GM23338 (cell line): ENCODE results near the gene PPM1J. TPM values are rescaled to one million over a fixed set of nuclear protein-coding genes. Genes with fewer than 3 reads are reported as not detected.

Source experiments
- ATAC-seq: fragments of 200-7000 bp; cut with Tn5 transposase; 3 replicates; pipeline ENCODE4 v1.9.1; 2020
- DNase-seq: peaks from one replicate; pipeline ENCODE4 v3.0.0-alpha.2; 2015; ENCODE audit warnings: low spot score
- H2AFZ ChIP-seq: fragments of 200-600 bp; sonication (generic); 2 replicates; pipeline ENCODE4 v1.8.0; 2016; ENCODE audit warnings: antibody characterized with exemption, mild to moderate bottlenecking, moderate library complexity
- H3F3A ChIP-seq: fragments of 200-600 bp; sonication (generic); replicated peaks from 2 replicates; pipeline ENCODE4 v1.8.0; 2017; ENCODE audit warnings: antibody characterized with exemption, mixed run types, low read depth
- H3K27ac ChIP-seq: fragments of 200-600 bp; sonication (generic); 2 replicates; pipeline ENCODE4 v1.6.1; 2016; ENCODE audit warnings: low read depth
- H3K27me3 ChIP-seq: fragments of 200-600 bp; sonication (generic); 2 replicates; pipeline ENCODE4 v1.8.0; 2016; ENCODE audit warnings: mild to moderate bottlenecking, mixed run types, moderate library complexity; ENCODE audit not compliant: insufficient read depth
- H3K36me3 ChIP-seq: fragments of 200-600 bp; sonication (generic); 2 replicates; pipeline ENCODE4 v1.8.0; 2016; ENCODE audit warnings: mild to moderate bottlenecking; ENCODE audit not compliant: insufficient read depth
- H3K4me1 ChIP-seq: fragments of 200-600 bp; sonication (generic); 2 replicates; pipeline ENCODE4 v1.8.0; 2016; ENCODE audit warnings: mild to moderate bottlenecking, moderate library complexity; ENCODE audit not compliant: insufficient read depth
- H3K4me2 ChIP-seq: fragments of 200-600 bp; sonication (generic); 2 replicates; pipeline ENCODE4 v1.7.1; 2017; ENCODE audit warnings: mixed run types
- H3K4me3 ChIP-seq: fragments of 200-600 bp; sonication (generic); 2 replicates; pipeline ENCODE4 v1.6.1; 2016; ENCODE audit warnings: mixed run types
- H3K79me2 ChIP-seq: fragments of 200-600 bp; sonication (generic); replicated peaks from 2 replicates; pipeline ENCODE4 v1.8.0; 2017; ENCODE audit warnings: mild to moderate bottlenecking; ENCODE audit not compliant: insufficient read depth
- H3K9me2 ChIP-seq: fragments of 200-600 bp; sonication (generic); 2 replicates; pipeline ENCODE4 v1.8.0; 2017; ENCODE audit not compliant: insufficient read depth
- H4K20me1 ChIP-seq: fragments of 200-600 bp; sonication (generic); replicated peaks from 2 replicates; pipeline ENCODE4 v1.8.0; 2017; ENCODE audit warnings: mild to moderate bottlenecking; ENCODE audit not compliant: insufficient read depth
- H3K27ac Mint-ChIP-seq: 2 replicates; pipeline ENCODE4 v1.8.0; 2020; ENCODE audit warnings: inconsistent platforms, mild to moderate bottlenecking, moderate library complexity, mixed read lengths
- H3K27me3 Mint-ChIP-seq: 3 replicates; pipeline ENCODE4 v1.8.0; 2022; ENCODE audit warnings: low read depth, mild to moderate bottlenecking, moderate library complexity, mixed read lengths, inconsistent platforms; ENCODE audit not compliant: insufficient read depth, poor library complexity
- H3K36me3 Mint-ChIP-seq: 3 replicates; pipeline ENCODE4 v1.8.0; 2021; ENCODE audit warnings: low read depth, mild to moderate bottlenecking, inconsistent platforms, moderate library complexity, mixed read lengths
- H3K4me1 Mint-ChIP-seq: 3 replicates; pipeline ENCODE4 v1.8.0; 2020; ENCODE audit warnings: mild to moderate bottlenecking, inconsistent platforms, mixed read lengths
- H3K4me3 Mint-ChIP-seq: 3 replicates; pipeline ENCODE4 v1.8.0; 2021; ENCODE audit warnings: moderate library complexity, mild to moderate bottlenecking, inconsistent platforms, mixed read lengths
- H3K9me3 Mint-ChIP-seq: 3 replicates; pipeline ENCODE4 v1.8.0; 2020; ENCODE audit warnings: moderate library complexity, mild to moderate bottlenecking, inconsistent platforms, mixed read lengths
- CREB1 ChIP-seq: fragments of 250-450 bp; sonication (Bioruptor Pico); IDR thresholded peaks from 2 replicates; pipeline ENCODE4 v1.5.0; 2020; ENCODE audit warnings: low read depth, mild to moderate bottlenecking, moderate library complexity
- EZH2phosphoT487 ChIP-seq: fragments of 200-600 bp; sonication (generic); IDR thresholded peaks from one replicate; pipeline ENCODE4 v1.8.1; 2018; ENCODE audit warnings: antibody characterized with exemption; ENCODE audit not compliant: unreplicated experiment
- JUNB ChIP-seq: IDR thresholded peaks from one replicate; pipeline ENCODE4 v1.6.1; 2016; ENCODE audit warnings: antibody characterized with exemption; ENCODE audit not compliant: unreplicated experiment
- NANOG ChIP-seq: IDR thresholded peaks from 2 replicates; pipeline ENCODE4 v1.6.1; 2016; ENCODE audit warnings: antibody characterized with exemption, borderline replicate concordance
- STAT1 ChIP-seq: IDR thresholded peaks from one replicate; pipeline ENCODE4 v1.6.1; 2016; ENCODE audit warnings: antibody characterized with exemption; ENCODE audit not compliant: unreplicated experiment
- ZNF114 ChIP-seq: fragments of 250-450 bp; sonication (Bioruptor Pico); IDR thresholded peaks from 2 replicates; pipeline ENCODE4 v1.5.0; 2020; ENCODE audit warnings: mild to moderate bottlenecking, moderate library complexity
- polyA plus RNA-seq: library from polyadenylated mRNA; unstranded; fragments of >200 nt; fragmentation: Nextera tagmentation; extraction: Ambion mirVana; gene quantifications from 2 replicates; pipeline ENCODE4 v1.2.1, GENCODE V29; 2016
- total RNA-seq: library from RNA; depleted of rRNA; stranded (reverse); fragments of >200 nt; shearing (Covaris generic); gene quantifications from 2 replicates; pipeline ENCODE4 v1.2.3, GENCODE V29; 2014
- TF ChIP-seq, protein P1 (sequence below): fragments of 250-450 bp; sonication (Bioruptor Pico); IDR thresholded peaks from 2 replicates; pipeline ENCODE4 v1.5.0; 2020; ENCODE audit warnings: mild to moderate bottlenecking, moderate library complexity
- TF ChIP-seq, protein P2 (sequence below): IDR thresholded peaks from 2 replicates; pipeline ENCODE4 v1.6.1; 2016; ENCODE audit warnings: antibody characterized with exemption
- TF ChIP-seq, protein P3 (sequence below): IDR thresholded peaks from one replicate; pipeline ENCODE4 v1.6.1; 2018; ENCODE audit warnings: antibody characterized with exemption; ENCODE audit not compliant: unreplicated experiment
- TF ChIP-seq, protein P4 (sequence below), 2 experiments: fragments of 200-600 bp in 1 of 2; sonication (generic) in 1 of 2; conservative IDR thresholded peaks; 2 replicates each; pipeline versions ENCODE4 v1.5.1 to v1.6.1; 2016 to 2017; ENCODE audit warnings: antibody characterized with exemption in 2 of 2, low read depth in 2 of 2, mild to moderate bottlenecking in 2 of 2, moderate library complexity in 1 of 2

PPM1J gene
- total and polyA plus RNA-seq, 2 experiments from 2014 or later: 19.0 to 22.4 TPM

DNA sequence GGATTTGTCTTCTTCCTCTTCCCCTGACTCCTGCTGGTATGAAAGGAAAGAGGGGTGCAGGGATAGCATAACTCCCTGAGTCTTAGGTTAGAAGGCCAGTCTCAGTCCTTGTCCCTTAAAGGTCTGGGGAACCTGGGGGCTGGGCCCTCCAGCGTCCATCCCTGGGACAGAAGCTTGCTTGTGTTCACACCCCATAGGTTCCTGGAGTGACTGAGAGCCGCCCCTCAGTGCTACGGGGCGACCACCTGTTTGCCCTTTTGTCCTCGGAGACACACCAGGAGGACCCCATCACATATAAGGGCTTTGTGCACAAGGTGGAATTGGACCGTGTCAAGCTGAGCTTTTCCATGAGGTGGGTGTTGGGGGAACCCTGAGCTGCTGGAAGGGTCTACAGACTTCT, 21.3 kb downstream of the PPM1J start:
- H3K4me2 ChIP-seq: no peak overlapping the region
- H3K9me2 ChIP-seq: no peaks in the 10 kb centered on the region
- H4K20me1 ChIP-seq: no peaks in the 10 kb centered on the region; the same call in 1 of the 2 replicates
- H3K4me1 ChIP-seq: peaks cover 2% of the 10 kb centered on the region
- DNase-seq (no peak), ATAC-seq (no peak)
- no peaks in the 10 kb centered on the region for H3K9me3 Mint-ChIP-seq
- H2AFZ ChIP-seq: no peak overlapping the region
- no peak overlapping the region for H3K4me3 ChIP-seq
- no peaks in the 10 kb centered on the region for H3K27me3 ChIP-seq
- H3K4me1 Mint-ChIP-seq: peaks cover 26% of the 10 kb centered on the region
- peaks cover 8% of the 10 kb centered on the region for H3K27me3 Mint-ChIP-seq
- no peaks in the 10 kb centered on the region; the same call in none of the 2 replicates for H3K36me3 ChIP-seq
- H3F3A ChIP-seq: no peaks in the 10 kb centered on the region
- H3K27ac Mint-ChIP-seq: no peak overlapping the region
- no peaks in the 10 kb centered on the region for H3K79me2 ChIP-seq
- TF ChIP-seq JUNB (no peak), EZH2phosphoT487 (no peak), NANOG (no peak)
- peaks cover 60% of the 10 kb centered on the region for H3K36me3 Mint-ChIP-seq
- no peak overlapping the region for H3K27ac ChIP-seq
- H3K4me3 Mint-ChIP-seq: no peak overlapping the region

DNA sequence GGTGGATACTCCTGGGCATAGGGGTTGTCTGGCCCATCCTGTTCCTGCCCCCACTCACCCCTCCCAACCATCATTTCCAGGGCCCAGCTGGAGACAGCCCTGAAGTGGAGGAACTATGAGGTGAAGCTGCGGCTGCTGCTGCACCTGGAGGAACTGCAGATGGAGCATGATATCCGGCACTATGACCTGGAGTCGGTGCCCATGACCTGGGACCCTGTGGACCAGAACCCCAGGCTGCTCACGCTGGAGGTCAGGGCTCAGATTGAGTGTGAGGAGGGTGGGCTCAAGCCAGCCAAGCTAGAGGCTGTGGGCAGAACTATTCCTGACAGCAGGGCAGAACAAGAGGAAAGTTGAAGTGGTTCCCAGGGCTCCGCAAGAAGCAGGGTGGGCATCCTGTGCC, 22.5 kb downstream of the PPM1J start:
- no peaks in the 10 kb centered on the region for H3K9me2 ChIP-seq
- Mint-ChIP-seq H3K4me3 (no peak overlapping the region), H3K9me3 (no peaks in the 10 kb centered on the region), H3K27me3 (peaks cover 5% of the 10 kb centered on the region), H3K36me3 (peaks cover 49% of the 10 kb centered on the region), H3K4me1 (peaks cover 20% of the 10 kb centered on the region), H3K27ac (no peak overlapping the region)
- DNase-seq (no peak), ATAC-seq (no peak)
- H2AFZ ChIP-seq: no peak overlapping the region
- no peaks in the 10 kb centered on the region for H3K27me3 ChIP-seq
- H3F3A ChIP-seq: no peaks in the 10 kb centered on the region
- no peak overlapping the region for H3K4me2 ChIP-seq
- H4K20me1 ChIP-seq: no peaks in the 10 kb centered on the region; the same call in 1 of the 2 replicates
- H3K79me2 ChIP-seq: no peaks in the 10 kb centered on the region
- H3K4me3 ChIP-seq: no peak overlapping the region
- H3K4me1 ChIP-seq: no peaks in the 10 kb centered on the region; the same call in none of the 2 replicates
- no peaks in the 10 kb centered on the region; the same call in 1 of the 2 replicates for H3K36me3 ChIP-seq
- H3K27ac ChIP-seq: no peak overlapping the region
- TF ChIP-seq, protein P1, sequence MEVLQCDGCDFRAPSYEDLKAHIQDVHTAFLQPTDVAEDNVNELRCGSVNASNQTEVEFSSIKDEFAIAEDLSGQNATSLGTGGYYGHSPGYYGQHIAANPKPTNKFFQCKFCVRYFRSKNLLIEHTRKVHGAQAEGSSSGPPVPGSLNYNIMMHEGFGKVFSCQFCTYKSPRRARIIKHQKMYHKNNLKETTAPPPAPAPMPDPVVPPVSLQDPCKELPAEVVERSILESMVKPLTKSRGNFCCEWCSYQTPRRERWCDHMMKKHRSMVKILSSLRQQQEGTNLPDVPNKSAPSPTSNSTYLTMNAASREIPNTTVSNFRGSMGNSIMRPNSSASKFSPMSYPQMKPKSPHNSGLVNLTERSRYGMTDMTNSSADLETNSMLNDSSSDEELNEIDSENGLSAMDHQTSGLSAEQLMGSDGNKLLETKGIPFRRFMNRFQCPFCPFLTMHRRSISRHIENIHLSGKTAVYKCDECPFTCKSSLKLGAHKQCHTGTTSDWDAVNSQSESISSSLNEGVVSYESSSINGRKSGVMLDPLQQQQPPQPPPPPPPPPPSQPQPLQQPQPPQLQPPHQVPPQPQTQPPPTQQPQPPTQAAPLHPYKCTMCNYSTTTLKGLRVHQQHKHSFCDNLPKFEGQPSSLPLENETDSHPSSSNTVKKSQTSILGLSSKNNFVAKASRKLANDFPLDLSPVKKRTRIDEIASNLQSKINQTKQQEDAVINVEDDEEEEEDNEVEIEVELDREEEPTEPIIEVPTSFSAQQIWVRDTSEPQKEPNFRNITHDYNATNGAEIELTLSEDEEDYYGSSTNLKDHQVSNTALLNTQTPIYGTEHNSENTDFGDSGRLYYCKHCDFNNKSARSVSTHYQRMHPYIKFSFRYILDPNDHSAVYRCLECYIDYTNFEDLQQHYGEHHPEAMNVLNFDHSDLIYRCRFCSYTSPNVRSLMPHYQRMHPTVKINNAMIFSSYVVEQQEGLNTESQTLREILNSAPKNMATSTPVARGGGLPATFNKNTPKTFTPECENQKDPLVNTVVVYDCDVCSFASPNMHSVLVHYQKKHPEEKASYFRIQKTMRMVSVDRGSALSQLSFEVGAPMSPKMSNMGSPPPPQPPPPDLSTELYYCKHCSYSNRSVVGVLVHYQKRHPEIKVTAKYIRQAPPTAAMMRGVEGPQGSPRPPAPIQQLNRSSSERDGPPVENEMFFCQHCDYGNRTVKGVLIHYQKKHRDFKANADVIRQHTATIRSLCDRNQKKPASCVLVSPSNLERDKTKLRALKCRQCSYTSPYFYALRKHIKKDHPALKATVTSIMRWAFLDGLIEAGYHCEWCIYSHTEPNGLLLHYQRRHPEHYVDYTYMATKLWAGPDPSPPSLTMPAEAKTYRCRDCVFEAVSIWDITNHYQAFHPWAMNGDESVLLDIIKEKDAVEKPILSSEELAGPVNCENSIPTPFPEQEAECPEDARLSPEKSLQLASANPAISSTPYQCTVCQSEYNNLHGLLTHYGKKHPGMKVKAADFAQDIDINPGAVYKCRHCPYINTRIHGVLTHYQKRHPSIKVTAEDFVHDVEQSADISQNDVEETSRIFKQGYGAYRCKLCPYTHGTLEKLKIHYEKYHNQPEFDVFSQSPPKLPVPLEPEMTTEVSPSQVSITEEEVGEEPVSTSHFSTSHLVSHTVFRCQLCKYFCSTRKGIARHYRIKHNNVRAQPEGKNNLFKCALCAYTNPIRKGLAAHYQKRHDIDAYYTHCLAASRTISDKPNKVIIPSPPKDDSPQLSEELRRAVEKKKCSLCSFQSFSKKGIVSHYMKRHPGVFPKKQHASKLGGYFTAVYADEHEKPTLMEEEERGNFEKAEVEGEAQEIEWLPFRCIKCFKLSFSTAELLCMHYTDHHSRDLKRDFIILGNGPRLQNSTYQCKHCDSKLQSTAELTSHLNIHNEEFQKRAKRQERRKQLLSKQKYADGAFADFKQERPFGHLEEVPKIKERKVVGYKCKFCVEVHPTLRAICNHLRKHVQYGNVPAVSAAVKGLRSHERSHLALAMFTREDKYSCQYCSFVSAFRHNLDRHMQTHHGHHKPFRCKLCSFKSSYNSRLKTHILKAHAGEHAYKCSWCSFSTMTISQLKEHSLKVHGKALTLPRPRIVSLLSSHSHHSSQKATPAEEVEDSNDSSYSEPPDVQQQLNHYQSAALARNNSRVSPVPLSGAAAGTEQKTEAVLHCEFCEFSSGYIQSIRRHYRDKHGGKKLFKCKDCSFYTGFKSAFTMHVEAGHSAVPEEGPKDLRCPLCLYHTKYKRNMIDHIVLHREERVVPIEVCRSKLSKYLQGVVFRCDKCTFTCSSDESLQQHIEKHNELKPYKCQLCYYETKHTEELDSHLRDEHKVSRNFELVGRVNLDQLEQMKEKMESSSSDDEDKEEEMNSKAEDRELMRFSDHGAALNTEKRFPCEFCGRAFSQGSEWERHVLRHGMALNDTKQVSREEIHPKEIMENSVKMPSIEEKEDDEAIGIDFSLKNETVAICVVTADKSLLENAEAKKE (CRISPR knock-in tag): no peak
- TF ChIP-seq EZH2phosphoT487 (no peak), CREB1 (CRISPR knock-in tag) (no peak), STAT1 (no peak), ZNF114 (CRISPR knock-in tag) (no peak)
- TF ChIP-seq, protein P2, sequence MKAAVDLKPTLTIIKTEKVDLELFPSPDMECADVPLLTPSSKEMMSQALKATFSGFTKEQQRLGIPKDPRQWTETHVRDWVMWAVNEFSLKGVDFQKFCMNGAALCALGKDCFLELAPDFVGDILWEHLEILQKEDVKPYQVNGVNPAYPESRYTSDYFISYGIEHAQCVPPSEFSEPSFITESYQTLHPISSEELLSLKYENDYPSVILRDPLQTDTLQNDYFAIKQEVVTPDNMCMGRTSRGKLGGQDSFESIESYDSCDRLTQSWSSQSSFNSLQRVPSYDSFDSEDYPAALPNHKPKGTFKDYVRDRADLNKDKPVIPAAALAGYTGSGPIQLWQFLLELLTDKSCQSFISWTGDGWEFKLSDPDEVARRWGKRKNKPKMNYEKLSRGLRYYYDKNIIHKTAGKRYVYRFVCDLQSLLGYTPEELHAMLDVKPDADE: no peak
- TF ChIP-seq, protein P3, sequence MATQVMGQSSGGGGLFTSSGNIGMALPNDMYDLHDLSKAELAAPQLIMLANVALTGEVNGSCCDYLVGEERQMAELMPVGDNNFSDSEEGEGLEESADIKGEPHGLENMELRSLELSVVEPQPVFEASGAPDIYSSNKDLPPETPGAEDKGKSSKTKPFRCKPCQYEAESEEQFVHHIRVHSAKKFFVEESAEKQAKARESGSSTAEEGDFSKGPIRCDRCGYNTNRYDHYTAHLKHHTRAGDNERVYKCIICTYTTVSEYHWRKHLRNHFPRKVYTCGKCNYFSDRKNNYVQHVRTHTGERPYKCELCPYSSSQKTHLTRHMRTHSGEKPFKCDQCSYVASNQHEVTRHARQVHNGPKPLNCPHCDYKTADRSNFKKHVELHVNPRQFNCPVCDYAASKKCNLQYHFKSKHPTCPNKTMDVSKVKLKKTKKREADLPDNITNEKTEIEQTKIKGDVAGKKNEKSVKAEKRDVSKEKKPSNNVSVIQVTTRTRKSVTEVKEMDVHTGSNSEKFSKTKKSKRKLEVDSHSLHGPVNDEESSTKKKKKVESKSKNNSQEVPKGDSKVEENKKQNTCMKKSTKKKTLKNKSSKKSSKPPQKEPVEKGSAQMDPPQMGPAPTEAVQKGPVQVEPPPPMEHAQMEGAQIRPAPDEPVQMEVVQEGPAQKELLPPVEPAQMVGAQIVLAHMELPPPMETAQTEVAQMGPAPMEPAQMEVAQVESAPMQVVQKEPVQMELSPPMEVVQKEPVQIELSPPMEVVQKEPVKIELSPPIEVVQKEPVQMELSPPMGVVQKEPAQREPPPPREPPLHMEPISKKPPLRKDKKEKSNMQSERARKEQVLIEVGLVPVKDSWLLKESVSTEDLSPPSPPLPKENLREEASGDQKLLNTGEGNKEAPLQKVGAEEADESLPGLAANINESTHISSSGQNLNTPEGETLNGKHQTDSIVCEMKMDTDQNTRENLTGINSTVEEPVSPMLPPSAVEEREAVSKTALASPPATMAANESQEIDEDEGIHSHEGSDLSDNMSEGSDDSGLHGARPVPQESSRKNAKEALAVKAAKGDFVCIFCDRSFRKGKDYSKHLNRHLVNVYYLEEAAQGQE: no peak
- TF ChIP-seq, protein P4, sequence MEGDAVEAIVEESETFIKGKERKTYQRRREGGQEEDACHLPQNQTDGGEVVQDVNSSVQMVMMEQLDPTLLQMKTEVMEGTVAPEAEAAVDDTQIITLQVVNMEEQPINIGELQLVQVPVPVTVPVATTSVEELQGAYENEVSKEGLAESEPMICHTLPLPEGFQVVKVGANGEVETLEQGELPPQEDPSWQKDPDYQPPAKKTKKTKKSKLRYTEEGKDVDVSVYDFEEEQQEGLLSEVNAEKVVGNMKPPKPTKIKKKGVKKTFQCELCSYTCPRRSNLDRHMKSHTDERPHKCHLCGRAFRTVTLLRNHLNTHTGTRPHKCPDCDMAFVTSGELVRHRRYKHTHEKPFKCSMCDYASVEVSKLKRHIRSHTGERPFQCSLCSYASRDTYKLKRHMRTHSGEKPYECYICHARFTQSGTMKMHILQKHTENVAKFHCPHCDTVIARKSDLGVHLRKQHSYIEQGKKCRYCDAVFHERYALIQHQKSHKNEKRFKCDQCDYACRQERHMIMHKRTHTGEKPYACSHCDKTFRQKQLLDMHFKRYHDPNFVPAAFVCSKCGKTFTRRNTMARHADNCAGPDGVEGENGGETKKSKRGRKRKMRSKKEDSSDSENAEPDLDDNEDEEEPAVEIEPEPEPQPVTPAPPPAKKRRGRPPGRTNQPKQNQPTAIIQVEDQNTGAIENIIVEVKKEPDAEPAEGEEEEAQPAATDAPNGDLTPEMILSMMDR (conservative IDR thresholded peaks at IDR 0.05; ENCODE audit: low read depth in 2 of 2): no peak
